Metanephros (tissue), 2 donors: Measurements from ENCODE around the gene DNAJC17. TPM values are rescaled to one million over a fixed set of nuclear protein-coding genes. Genes with fewer than 3 reads are reported as not detected.

ENCODE experiments used
- small RNA-seq: library from RNA; depleted of rRNA; stranded (forward); fragments of <200 nt; gene quantifications from one replicate; pipeline ENCODE3, GENCODE V24; 2014; ENCODE audit warnings: low replicate concordance
- total RNA-seq: library from RNA; depleted of rRNA; stranded (reverse); fragments of >200 nt; gene quantifications from one replicate; pipeline ENCODE4 v1.2.3, GENCODE V29; 2014

DNAJC17 gene
- 18.1 TPM for total RNA-seq

GRCh38 chr15:40807028-40807887 is at the start of gene DNAJC17, which contains the start of gene ZFYVE19:
TSS of gene DNAJC17 (minus strand) at chr15:40807473. CDS start at chr15:40807446, 27 bp downstream.
TSS of gene ZFYVE19 (plus strand) at chr15:40807089. CDS start at chr15:40807590, 501 bp downstream.

GRCh38 chr15:40843885-40844695 is 36.8 kb upstream of the DNAJC17 start, which contains the start of gene SPINT1:
TSS of gene SPINT1 (plus strand) at chr15:40844048. CDS start at chr15:40844555, 507 bp downstream.

GRCh38 chr15:40828447-40829036 is 21.3 kb upstream of the DNAJC17 start, which contains the start of gene PPP1R14D:
TSS of gene PPP1R14D (minus strand) at chr15:40828708. CDS start at chr15:40828641, 67 bp downstream.

GRCh38 chr15:40769274-40770146 is 37.8 kb downstream of the DNAJC17 start, which contains the start of gene C15orf62:
TSS of gene C15orf62 (plus strand) at chr15:40769980. CDS start at chr15:40770496, 516 bp downstream.

GRCh38 chr15:40763801-40764628 is 43.3 kb downstream of the DNAJC17 start, which contains the start of gene GCHFR:
TSS of gene GCHFR (plus strand) at chr15:40764068. CDS start at chr15:40764181, 113 bp downstream.

GRCh38 chr15:40754883-40755811 is 52.1 kb downstream of the DNAJC17 start, which contains the start of gene RMDN3:
TSS of gene RMDN3 (minus strand) at chr15:40755254. CDS start at chr15:40754783, 471 bp downstream.

Small RNAs within 50 kb of the gene (small RNA-seq; reads per million reads assigned to genes)
- gene SUMO2P15: not detected

Other genes starting within 250 kb of the DNAJC17 start
- 30.2 TPM for gene CCDC32, start 242.4 kb downstream of the DNAJC17 start, total RNA-seq
- gene RPUSD2, start 238.2 kb downstream of the DNAJC17 start, total RNA-seq: 12.2 TPM
- 13.7 TPM for gene KNL1, start 213.2 kb downstream of the DNAJC17 start, total RNA-seq
- 2.7 TPM for gene RAD51, start 112.3 kb downstream of the DNAJC17 start, total RNA-seq
- 26.0 TPM for gene RMDN3, start 52.2 kb downstream of the DNAJC17 start, total RNA-seq
- 26.7 TPM for gene GCHFR, start 43.4 kb downstream of the DNAJC17 start, total RNA-seq
- gene C15orf62, start 37.5 kb downstream of the DNAJC17 start, total RNA-seq: 0.12 TPM
- gene ZFYVE19, start 384 bp downstream of the DNAJC17 start, total RNA-seq: 26.6 TPM
- not detected for gene PPP1R14D, start 21.2 kb upstream of the DNAJC17 start, total RNA-seq
- gene SPINT1, start 36.6 kb upstream of the DNAJC17 start, total RNA-seq: 105 TPM
- 3.3 TPM for gene RHOV, start 66.8 kb upstream of the DNAJC17 start, total RNA-seq
- 23.5 TPM for gene VPS18, start 87.0 kb upstream of the DNAJC17 start, total RNA-seq
- 28.3 TPM for gene DLL4, start 121.9 kb upstream of the DNAJC17 start, total RNA-seq
- 1.6 TPM for gene CHAC1, start 146.0 kb upstream of the DNAJC17 start, total RNA-seq